Fibroblast of mammary gland (primary cell): ENCODE measurements around the gene ANKRD44.

ENCODE experiments used
- DNase-seq: peaks from one replicate; pipeline ENCODE4 v3.0.0-alpha.2; 2010; ENCODE audit warnings: low read depth
- H3K4me3 ChIP-seq: 2 replicates; pipeline ENCODE4 v1.5.1; 2011; ENCODE audit warnings: low read depth, mild to moderate bottlenecking, low read length, moderate library complexity; ENCODE audit not compliant: control insufficient read depth
- CTCF ChIP-seq: conservative IDR thresholded peaks from 2 replicates; pipeline ENCODE4 v1.5.1; 2011; ENCODE audit warnings: low read depth, low read length, inconsistent platforms; ENCODE audit not compliant: control insufficient read depth, insufficient read depth

The ANKRD44 gene

GRCh38 chr2:197174539-197175094 is 136.0 kb downstream of the ANKRD44 start:
- TF ChIP-seq CTCF, result no peak
- H3K4me3 ChIP-seq, result no peak overlapping the region
- peak; percentile 89 for DNase-seq

GRCh38 chr2:197171582-197171981 is 139.0 kb downstream of the ANKRD44 start:
- no peak for TF ChIP-seq CTCF
- H3K4me3 ChIP-seq, result no peak overlapping the region
- no peak for DNase-seq

- peak; percentile 10 for DNase-seq
- H3K4me3 ChIP-seq, result no peak overlapping the region
- TF ChIP-seq CTCF, result no peak
These were observed 140.4 kb downstream of the ANKRD44 start for GRCh38 chr2:197170208-197170607.

- peak; percentile 71 for TF ChIP-seq CTCF
- no peak overlapping the region for H3K4me3 ChIP-seq
- DNase-seq, result peak; percentile 70
These were observed 141.9 kb downstream of the ANKRD44 start for GRCh38 chr2:197168705-197169104.

- no peak for DNase-seq
- no peak overlapping the region for H3K4me3 ChIP-seq
- no peak for TF ChIP-seq CTCF
These were observed 142.8 kb downstream of the ANKRD44 start for GRCh38 chr2:197167608-197168314.

- no peak overlapping the region for H3K4me3 ChIP-seq
- no peak for TF ChIP-seq CTCF
- no peak for DNase-seq
These were observed 145.6 kb downstream of the ANKRD44 start for GRCh38 chr2:197165020-197165419.
